HG02610 (cell line): ENCODE measurements around the gene LIPE.

Experiments
- ATAC-seq: cut with Tn5 transposase; IDR thresholded peaks from one replicate; pipeline ENCODE4 v1.9.1; 2021; ENCODE audit warnings: mild to moderate bottlenecking, moderate library complexity; ENCODE audit not compliant: unreplicated experiment

The LIPE gene

DNA sequence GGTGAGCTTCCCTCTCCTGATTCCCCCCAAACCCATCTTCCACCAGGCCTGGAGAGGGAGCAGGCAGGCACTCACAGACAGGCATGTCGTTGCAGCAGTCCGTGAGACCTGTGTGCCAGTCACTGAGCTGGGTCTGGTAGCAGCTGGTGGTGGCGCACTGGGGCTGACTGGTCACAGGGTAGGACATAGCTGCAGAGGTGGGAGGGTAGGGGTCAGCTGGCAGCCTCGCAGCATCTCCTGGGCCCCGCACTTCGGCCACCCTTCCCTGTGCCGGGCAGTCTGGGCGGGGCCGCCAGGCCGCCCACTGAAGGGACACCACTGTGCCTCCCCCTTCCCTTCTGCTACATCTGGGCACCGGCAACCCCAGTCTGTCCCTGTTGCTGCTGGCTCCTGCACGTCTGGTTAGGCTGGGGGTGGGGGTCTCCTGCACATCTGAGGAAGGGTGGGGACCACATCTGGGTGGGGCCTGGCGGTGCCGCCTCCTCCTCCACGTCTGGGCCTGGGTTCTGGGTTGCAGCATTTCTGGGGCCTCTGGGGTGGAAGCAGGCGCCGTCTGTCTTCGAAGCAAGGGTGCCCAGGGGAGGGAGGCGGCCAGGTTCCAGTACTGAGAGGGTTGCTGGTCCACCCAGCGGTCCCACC, 38.2 kb downstream of the LIPE start:
- ATAC-seq, result no peak

DNA sequence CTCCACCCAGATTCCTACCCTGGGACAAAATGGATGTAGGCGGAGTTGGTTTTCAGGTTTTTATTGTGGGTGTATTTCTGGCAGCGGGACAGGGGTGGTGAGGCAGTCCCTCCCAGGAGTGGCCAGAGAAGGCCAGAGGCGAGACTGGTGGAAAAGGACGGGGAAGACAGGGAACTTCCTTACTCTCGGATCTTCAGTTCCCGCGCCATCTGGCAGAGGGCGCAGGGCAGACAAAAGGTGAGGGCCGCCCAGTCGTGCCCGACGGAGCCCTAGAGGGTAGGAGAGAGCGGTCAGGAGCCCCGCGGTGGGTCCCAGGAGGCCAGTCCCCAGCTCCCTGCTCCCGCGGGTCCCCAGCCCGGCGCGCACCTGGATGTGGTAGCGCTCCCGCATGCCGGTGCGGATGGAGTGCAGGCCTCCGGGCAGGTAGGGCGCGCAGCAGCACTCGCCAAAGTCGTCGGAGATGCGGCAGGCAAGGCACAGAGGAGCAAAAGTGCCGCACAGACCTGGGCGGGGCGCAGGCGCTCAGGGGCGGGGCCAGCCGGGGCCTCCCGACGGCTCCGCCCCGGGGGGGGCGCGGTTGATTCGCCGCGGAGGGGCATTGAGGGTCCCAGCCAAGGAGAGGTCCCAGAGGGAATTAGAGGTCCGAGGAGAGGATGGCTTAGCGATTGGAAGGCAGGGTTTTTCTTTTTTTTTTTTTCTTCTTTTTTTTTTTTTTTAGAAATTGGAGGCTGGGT, 40.0 kb downstream of the LIPE start:
- ATAC-seq, result no peak

DNA sequence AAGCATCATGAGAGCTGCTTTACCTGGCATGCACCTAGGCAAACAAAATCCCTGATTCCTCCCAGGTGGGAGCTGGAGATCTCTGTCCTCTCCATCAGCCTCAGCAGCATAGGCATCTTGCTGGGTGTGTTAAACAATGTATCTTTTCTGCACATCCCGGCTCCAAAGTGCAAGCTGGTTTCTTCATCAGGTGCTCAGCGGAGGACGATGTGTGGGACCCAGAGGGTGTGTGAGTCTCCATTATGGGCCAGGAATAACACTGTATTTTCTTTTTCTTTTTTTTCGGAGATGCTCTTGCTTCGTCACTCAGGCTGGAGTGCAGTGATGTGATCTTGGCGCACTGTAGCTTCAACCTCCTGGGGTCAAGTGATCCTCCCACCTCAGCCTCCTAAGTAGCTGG, 47.0 kb downstream of the LIPE start:
- no peak for ATAC-seq

- no peak for ATAC-seq
Measured at GRCh38 chr19:42378225-42379215, 48.7 kb downstream of the LIPE start.

- ATAC-seq, result no peak
Measured at GRCh38 chr19:42376177-42376555, 51.0 kb downstream of the LIPE start.

DNA sequence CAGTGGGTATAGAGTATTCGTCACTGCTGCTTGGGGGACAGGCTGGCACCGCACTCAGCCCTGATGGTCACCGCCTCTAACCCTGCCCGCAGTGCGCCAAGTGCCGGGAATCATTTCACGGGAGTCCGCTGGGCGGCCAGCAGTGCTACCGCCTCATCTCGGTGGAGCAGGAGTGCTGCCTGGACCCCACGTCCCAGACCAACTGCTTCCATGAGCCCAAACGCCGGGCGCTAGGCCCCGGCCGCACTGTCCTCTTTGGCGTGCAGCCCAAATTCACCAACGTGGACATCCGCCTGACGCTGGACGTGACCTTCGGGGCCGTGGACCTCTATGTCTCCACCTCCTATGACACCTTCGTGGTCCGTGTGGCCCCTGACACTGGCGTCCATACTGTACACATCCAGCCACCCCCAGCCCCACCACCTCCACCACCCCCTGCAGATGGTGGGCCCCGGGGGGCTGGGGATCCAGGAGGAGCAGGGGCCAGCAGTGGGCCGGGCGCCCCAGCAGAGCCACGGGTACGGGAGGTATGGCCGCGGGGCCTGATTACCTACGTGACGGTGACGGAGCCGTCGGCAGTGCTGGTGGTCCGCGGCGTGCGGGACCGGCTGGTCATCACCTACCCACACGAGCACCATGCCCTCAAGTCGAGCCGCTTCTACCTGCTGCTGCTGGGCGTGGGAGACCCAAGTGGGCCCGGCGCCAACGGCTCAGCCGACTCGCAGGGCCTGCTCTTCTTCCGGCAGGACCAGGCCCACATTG, 51.6 kb downstream of the LIPE start:
- ATAC-seq, result no peak

DNA sequence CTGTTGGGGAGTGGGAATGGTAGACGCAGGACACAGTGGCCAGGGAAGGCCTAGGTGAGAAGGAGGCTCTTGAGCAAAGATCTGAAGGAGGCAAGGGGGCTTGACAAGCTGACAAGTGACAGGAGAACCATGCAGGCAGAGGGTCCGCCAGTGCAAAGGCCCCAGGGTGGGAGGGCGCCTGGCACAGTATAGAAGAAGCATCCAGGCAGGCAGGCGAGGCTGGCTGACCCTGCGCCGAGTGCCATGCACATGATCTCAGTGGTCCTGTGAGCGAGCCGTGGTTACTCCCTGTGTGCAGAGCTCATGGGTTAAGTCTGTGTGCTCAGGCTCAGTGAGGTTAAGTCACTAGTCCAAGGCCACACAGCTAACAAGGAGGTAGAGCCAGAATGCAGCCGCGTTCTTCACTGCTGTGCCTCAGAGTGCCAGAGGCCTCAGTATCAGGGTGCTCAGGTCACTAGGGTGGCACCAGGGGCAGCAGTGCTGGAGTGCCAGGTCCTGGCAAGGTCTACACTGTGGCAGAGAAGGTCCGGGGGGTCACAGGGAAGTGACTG, 52.3 kb downstream of the LIPE start:
- no peak for ATAC-seq

GRCh38 chr19:42370626-42371175, 56.5 kb downstream of the LIPE start:
- ATAC-seq, result no peak

GRCh38 chr19:42370068-42370520, 57.1 kb downstream of the LIPE start:
- no peak for ATAC-seq

GRCh38 chr19:42369433-42370067, 57.6 kb downstream of the LIPE start:
- ATAC-seq, result no peak

- no peak for ATAC-seq
Measured at GRCh38 chr19:42368765-42369164, 58.4 kb downstream of the LIPE start.

DNA sequence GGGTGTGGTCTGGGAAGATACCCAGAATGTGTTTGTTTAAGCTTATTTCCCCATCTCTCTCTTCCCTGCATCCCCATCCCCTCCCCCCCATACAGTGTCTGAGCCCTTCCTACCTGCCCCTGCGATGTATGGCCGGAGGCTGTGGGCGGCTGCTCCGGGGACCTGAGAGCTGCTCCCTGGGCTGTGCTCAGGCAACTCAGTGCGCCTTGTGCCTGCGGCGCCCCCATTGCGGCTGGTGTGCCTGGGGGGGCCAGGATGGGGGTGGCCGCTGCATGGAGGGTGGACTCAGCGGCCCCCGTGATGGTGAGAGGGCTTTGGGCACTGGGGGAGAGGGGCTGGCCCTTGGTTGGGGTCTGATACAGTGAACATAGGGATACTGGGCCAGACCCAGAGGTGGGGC, 58.8 kb downstream of the LIPE start:
- ATAC-seq, result no peak

DNA sequence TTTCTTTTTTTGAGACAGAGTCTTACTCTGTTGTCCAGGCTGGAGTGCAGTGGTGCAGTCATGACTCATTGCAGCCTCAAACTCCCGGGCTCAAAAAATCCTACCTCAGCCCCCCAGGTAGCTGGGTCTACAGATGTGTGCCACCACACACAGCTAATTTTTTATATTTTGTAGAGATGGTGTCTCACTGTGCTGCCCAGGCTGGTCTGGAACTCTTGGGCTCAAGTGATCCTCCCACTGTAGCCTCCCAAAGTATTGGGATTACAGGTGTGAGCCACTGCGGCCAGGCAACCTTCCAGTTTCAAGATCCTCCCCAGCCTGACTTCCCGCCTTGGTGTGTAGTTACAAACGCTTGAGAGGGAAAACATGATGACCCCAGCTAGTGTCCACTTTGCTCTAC, 59.3 kb downstream of the LIPE start:
- ATAC-seq, result no peak

GRCh38 chr19:42366673-42367072, 60.5 kb downstream of the LIPE start:
- no peak for ATAC-seq

DNA sequence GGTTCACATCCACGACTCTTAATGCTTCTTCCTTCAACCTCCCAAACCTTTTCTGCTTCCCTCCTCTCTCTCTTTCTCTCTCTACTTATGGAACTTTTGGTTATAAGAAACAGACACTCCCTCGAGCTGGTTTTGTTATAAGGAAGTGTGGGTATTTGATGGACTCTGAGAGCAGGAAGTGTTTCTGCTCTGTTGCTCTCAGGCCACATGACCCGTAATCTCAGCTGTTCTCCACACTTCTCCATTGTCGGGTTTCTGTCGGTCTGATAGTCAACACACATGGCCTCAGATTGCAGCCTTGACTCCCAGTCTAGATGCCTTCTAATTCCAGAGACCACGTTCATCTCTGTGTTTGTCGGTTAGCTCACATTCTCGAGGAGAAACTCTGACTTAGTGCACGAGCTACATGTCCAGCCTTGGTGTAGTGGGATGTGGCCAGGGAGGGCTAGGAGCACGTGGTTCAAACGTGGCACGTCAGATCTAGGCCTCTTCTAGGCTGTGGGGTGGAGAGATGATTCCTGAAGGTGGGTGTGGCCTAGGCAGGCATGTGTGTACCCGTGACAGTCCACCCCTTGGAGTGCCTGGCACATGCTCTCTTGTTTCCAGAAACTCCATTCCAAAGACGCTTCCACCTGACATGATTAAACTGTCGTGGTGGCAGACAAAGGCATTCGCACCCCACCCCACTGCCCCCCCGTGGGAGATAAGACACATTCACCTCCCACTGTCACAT, 63.4 kb downstream of the LIPE start:
- no peak for ATAC-seq

- ATAC-seq, result no peak
Measured at GRCh38 chr19:42362891-42363440, 64.2 kb downstream of the LIPE start.

DNA sequence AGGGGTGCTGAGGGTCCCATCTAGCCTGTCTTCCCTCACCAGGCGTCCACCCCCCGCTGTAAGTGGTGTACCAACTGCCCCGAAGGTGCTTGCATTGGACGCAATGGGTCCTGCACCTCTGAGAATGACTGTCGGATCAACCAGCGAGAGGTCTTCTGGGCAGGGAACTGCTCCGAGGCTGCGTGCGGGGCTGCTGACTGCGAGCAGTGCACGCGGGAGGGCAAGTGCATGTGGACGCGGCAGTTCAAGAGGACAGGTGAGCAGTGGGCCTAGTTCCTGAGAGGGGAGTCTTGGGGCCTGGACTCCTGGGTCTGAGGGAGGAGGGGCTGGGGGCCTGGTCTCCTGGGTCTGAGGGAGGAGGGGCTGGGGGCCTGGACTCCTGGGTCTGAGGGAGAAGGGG, 64.8 kb downstream of the LIPE start:
- no peak for ATAC-seq

DNA sequence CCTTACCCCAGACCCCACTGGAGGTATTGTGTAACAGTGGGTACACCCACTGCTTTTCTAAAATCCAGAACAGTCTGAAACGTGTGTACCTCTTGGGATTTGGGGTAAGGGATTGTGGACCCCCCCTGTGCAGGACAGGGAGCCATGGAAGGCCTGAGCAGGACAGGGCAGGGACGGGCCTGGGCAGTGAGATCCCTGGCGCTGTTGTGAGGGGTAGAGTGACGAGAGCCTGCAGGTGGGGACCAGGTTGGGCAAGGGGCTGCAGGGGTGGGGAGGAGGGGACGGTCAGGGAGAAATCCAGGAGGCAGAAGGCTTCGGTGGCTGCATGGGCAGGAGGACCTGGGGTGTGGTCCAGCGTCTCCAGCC, 65.7 kb downstream of the LIPE start:
- ATAC-seq, result no peak
